Progenitor cell of endocrine pancreas (in vitro differentiated cells): Measurements from ENCODE around the gene SUPV3L1. TPM values are rescaled to one million over a fixed set of nuclear protein-coding genes. Genes with fewer than 3 reads are reported as not detected.

Experiments used
- DNase-seq: peaks from one replicate; pipeline ENCODE4 v3.0.0; 2021; ENCODE audit warnings: low spot score; ENCODE audit not compliant: unreplicated experiment
- H3K27ac Mint-ChIP-seq: 2 replicates; pipeline ENCODE4 v1.8.0; 2021; ENCODE audit warnings: mild to moderate bottlenecking, moderate library complexity, mixed read lengths
- H3K27me3 Mint-ChIP-seq: 2 replicates; pipeline ENCODE4 v1.8.0; 2021; ENCODE audit warnings: mixed read lengths
- H3K36me3 Mint-ChIP-seq: 2 replicates; pipeline ENCODE4 v1.8.0; 2022; ENCODE audit warnings: mixed read lengths; ENCODE audit not compliant: insufficient read depth
- H3K4me1 Mint-ChIP-seq: 2 replicates; pipeline ENCODE4 v1.8.0; 2021; ENCODE audit warnings: low read depth, mixed read lengths
- H3K4me3 Mint-ChIP-seq: 2 replicates; pipeline ENCODE4 v1.8.0; 2021; ENCODE audit warnings: low read depth, mild to moderate bottlenecking, moderate library complexity, mixed read lengths
- H3K9me3 Mint-ChIP-seq: 2 replicates; pipeline ENCODE4 v1.8.0; 2021; ENCODE audit warnings: low read depth, mixed read lengths
- CTCF ChIP-seq: fragments of 200-600 bp; sonication (generic); IDR thresholded peaks from one replicate; pipeline ENCODE4 v1.5.0; 2021; ENCODE audit warnings: antibody characterized with exemption, mild to moderate bottlenecking; ENCODE audit not compliant: unreplicated experiment
- total RNA-seq: library from RNA; stranded (reverse); gene quantifications from 2 replicates; pipeline ENCODE4 v1.2.1, GENCODE V29; 2021

Gene SUPV3L1
- total RNA-seq, 1 donor from 2014 or later, result 36.6 TPM

GRCh38 chr10:69201045-69201444 lies 21.0 kb downstream of the SUPV3L1 start:
- H3K27ac Mint-ChIP-seq, result no peak overlapping the region
- no peak for DNase-seq
- no peak overlapping the region for H3K4me3 Mint-ChIP-seq
- no peak for TF ChIP-seq CTCF
- peaks cover 7% of the 10 kb centered on the region for H3K4me1 Mint-ChIP-seq
- H3K36me3 Mint-ChIP-seq, result peaks cover 5% of the 10 kb centered on the region
- H3K27me3 Mint-ChIP-seq, result no peaks in the 10 kb centered on the region
- no peaks in the 10 kb centered on the region for H3K9me3 Mint-ChIP-seq

DNA sequence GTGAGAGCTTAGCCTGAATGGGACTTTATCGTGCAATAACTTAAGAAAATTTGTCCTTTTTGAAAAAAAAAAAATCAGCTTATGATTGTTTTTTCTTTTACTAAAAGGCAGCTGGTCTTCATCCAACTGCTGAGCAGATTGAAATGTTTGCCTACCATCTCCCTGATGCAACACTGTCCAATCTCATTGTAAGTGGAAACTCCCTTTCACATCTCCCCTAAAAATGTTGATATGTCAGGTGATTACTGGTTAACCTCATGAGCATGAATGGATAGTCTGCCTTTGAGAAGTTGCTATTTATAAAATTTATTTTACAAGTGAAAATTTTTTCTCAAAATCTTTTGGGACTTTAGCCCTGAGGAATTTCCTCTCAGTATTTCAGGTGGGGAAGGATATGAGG lies 22.3 kb downstream of the SUPV3L1 start:
- Mint-ChIP-seq H3K27ac (no peak overlapping the region), H3K4me3 (no peak overlapping the region), H3K36me3 (peaks cover 4% of the 10 kb centered on the region), H3K9me3 (no peaks in the 10 kb centered on the region), H3K27me3 (no peaks in the 10 kb centered on the region), H3K4me1 (no peaks in the 10 kb centered on the region)
- no peak for TF ChIP-seq CTCF
- no peak for DNase-seq

GRCh38 chr10:69208761-69209160 lies 28.7 kb downstream of the SUPV3L1 start:
- H3K27me3 Mint-ChIP-seq, result no peaks in the 10 kb centered on the region
- DNase-seq, result no peak
- H3K9me3 Mint-ChIP-seq, result no peaks in the 10 kb centered on the region
- no peak overlapping the region for H3K27ac Mint-ChIP-seq
- H3K4me1 Mint-ChIP-seq, result no peaks in the 10 kb centered on the region
- TF ChIP-seq CTCF, result no peak
- no peak overlapping the region for H3K4me3 Mint-ChIP-seq
- peaks cover 11% of the 10 kb centered on the region for H3K36me3 Mint-ChIP-seq

DNA sequence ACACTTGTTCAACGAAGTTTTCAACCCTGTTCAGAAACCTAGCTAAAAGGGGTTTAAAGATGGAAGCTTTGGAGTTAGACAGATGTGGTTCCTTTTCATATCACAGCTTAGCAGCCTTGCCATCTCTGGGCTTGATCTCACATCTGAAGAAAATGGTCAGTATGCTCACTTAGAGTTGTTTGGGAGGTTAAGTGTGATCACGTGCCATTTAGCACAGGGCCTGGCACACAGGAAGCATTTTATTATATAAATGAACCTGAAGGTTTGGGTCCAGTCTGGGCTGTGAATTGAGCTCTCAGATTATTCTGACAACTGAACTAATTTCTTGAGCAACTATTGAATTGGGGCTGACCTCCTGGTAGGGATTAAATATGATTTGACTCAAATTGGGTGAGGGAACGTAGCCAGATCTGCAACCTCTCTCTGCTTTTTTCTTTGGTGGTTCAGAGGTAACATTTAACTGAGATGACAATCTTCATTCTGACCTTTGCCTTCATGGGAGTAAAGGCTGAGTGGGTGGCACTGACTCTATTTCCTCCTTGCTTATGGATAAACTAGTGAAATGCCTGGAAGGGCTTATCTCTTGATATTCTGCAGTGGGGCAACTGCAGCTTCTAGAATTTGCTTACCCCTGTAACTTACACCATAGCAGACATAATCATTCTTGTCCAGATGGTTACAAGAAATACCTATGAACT lies 29.9 kb downstream of the SUPV3L1 start:
- Mint-ChIP-seq H3K27me3 (no peaks in the 10 kb centered on the region), H3K36me3 (peaks cover 11% of the 10 kb centered on the region), H3K4me3 (no peak overlapping the region), H3K27ac (no peak overlapping the region), H3K9me3 (no peaks in the 10 kb centered on the region), H3K4me1 (no peaks in the 10 kb centered on the region)
- no peak for TF ChIP-seq CTCF
- no peak for DNase-seq

DNA sequence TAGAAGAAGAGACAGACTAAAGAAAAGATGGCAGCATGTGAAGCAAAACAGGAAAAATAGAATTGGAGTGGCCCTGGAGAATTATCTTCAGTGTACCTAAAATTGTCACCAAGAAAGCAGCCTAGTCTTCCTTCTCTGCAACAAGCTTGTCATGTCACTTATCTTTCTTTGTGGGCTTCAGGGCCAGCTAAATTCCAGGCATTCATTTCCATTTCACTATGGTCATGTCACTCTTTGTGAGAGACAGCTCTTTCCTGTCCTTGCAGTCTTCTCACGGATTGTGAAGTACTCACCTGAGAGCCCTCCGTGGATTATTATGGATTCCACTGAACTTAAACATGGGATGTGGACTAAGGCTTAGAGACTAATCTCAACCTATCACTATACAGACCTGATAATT lies 31.1 kb downstream of the SUPV3L1 start:
- Mint-ChIP-seq H3K4me3 (no peak overlapping the region), H3K27ac (no peak overlapping the region), H3K27me3 (no peaks in the 10 kb centered on the region), H3K36me3 (peaks cover 9% of the 10 kb centered on the region), H3K9me3 (no peaks in the 10 kb centered on the region), H3K4me1 (peaks cover 3% of the 10 kb centered on the region)
- DNase-seq, result no peak
- TF ChIP-seq CTCF, result no peak
